HG03460 (cell line): ENCODE data around the gene VPS54.
"Not testable (repeated sequence)": the region's sequence is repeated elsewhere in the genome, so short reads cannot be mapped to it uniquely, and the experiment has no call there.

Experiments
- ATAC-seq: cut with Tn5 transposase; IDR thresholded peaks from one replicate; pipeline ENCODE4 v1.9.1; 2021; ENCODE audit not compliant: unreplicated experiment

The VPS54 gene

DNA sequence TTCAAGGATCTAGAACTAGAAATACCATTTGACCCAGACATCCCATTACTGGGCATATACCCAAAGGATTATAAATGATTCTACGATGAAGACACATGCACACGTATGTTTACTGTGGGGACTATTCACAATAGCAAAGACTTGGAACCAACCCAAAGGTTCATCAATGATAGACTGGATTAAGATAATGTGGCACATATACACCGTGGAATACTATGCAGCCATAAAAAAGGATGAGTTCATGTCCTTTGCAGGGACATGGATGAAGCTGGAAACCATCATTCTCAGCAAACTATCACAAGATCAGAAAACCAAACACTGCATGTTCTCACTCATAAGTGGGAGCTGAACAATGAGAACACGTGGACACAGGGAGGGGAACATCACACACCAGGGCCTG, 87.1 kb downstream of the VPS54 start:
- not testable (repeated sequence) for ATAC-seq

DNA sequence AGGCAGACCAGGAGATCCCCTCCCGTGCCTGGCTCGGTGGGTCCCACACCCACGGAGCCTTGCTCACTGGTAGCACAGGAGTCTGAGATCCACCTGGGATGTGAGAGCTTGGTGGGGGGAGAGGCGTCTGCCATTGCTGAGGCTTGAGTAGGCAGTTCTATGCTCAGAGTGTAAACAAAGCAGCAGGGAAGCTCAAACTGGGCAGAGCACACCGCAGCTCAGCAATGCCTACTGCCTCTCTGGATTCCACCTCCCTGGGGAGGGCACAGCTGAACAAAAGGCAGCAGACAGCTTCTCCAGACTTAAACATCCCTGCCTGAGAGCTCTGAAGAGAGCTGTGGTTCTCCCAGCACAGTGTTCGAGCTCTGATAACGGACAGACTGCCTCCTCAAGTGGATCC, 92.4 kb downstream of the VPS54 start:
- no peak for ATAC-seq

DNA sequence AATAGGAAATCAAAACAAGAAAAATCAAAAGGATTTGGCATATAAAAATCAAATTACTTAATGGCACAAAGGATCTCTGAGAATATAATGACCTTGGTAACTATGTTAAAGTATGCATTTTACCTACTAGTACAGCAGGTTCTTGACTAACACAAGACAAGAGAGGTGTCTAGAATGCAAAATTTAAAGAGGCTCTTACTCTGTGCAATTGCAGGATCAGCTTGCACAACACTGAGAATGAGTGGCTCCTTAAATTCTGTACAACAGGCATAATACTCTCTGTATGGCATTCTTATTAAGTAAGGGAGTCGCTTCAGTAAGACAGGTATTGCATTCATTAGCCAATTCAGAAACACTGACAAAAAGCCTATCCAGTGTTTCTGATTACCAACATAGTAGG, 104.9 kb downstream of the VPS54 start:
- no peak for ATAC-seq

DNA sequence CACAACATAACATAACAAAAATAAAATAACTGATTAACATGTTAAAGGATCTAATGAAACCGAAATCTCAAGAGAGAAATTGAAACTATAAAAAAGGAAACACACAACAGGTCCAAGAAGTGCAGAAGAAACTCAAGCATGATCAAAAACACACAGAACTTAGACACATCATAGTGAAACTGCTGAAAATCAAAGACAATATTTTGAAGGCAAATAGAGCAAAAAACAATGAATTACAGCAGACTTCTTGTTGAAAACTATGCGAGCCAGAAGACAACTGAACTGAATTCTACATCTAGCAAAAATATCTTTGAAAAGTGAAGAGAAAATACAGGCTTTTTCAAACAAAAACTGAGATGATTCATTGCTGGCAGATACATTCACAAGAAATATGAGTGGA, 116.2 kb downstream of the VPS54 start:
- ATAC-seq, result no peak

DNA sequence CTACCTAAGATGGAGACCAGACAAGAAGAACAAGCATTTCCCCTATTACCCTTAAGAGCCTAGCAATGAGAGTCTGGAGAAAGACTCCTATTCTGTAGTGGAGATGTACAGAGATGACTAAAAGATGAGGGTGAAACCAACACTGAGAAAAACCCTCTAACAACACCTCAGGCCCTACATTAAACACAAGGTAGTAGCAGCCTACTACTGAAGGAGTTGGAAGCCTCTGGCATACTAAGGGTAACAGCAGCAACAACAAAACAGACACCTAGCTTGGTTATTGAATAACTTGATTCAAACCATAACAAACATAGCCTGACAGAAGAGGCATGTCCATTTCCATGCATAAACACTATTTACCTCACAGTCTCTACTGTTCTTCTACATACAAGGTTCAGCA, 117.1 kb downstream of the VPS54 start:
- no peak for ATAC-seq

DNA sequence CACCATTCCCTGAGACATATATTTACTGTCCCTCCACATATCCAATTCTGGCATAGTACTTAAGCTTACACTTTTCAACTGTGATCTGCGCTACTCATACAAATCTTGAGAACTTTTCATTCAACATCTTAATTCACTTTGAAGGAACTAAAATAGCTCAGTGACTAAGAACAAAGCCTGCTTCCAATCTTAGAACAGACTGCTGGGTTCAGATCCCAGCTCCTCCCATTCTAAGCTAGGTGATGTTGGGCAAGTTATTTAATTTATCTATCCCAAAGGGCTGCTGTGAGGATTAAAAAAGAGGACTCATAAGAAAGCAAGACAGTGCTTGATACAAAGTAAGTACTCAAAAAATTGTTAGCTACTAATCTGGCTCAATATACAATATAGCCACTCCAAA, 119.6 kb downstream of the VPS54 start:
- no peak for ATAC-seq

DNA sequence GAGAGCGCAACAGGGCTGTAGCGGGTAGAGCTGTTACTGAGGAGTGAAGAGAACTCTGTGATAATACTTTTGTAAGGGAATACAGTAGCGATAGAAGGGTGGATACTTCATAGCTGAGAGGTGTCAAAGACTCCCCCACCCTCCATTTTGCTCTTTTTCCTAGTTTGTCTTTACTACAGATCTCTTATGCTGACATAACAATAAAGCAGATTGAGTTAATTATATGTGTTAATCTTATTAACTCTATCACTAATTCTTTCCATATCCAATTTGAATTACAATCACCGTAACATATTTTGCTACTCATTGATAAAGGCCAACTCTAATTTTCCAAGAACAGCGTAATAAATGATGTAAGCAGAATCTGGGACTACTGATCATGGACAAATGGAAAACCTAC, 120.4 kb downstream of the VPS54 start:
- ATAC-seq, result no peak

DNA sequence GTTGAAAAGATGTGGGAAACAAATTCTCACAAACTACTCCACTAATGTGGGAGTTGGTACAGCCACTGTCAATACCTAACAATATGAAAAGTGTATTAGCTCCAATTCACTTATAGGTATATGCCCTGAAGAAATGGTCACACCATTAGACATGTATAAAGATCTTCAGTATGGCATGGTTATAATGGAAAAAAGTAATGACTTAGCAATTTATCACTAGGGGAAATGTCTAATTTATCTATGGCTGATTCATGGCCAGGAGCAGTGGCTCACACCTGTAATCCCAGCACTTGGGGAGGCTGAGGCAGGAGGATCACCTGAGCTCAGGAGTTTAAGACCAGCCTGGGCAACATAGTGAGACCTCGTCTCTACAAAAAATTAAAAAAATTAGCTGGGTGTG, 125.1 kb downstream of the VPS54 start:
- ATAC-seq, result no peak

DNA sequence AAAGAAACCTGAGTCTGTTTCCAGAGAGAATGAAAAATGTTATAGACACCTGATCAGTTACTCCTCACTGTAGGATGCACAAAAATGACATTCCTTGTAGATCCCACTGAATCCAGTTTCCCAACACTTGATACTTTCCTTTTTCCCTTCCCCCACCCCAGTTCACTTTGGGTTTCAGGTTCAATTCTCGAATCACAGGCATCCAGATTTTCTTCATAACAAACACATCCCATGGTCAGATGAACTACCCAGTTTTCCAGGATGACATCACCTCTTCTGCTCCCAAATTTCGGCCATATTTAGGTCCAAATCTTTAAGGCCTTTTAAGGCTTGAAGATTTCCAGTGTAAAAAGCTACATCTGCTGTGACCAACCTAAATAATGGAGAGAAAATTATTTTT, 126.1 kb downstream of the VPS54 start:
- no peak for ATAC-seq

DNA sequence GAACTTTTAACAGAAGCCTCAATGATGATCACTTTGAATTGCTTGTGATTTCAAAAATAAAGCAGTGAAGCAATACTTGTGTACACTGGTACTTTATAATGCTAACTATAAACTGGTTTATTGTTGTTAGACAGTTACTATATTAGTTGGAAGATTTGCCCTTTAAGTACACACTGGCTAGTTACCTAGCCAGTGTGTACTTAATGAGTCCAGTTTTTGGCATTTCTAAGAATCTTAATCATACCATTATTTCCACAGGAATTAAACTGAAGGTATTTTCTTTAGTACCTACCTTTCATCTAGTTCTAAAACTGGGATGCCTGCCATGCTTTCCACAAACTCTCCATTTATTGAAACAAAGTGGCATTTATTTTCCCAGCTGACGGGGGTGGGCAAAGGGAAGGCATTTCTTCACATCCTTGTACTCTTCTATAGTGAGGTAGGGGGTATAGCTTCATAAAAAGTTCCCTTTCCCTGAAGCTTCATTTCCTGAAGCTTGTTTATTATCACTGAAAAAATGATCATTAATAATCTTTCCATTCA, 127.7 kb downstream of the VPS54 start:
- ATAC-seq, result no peak

DNA sequence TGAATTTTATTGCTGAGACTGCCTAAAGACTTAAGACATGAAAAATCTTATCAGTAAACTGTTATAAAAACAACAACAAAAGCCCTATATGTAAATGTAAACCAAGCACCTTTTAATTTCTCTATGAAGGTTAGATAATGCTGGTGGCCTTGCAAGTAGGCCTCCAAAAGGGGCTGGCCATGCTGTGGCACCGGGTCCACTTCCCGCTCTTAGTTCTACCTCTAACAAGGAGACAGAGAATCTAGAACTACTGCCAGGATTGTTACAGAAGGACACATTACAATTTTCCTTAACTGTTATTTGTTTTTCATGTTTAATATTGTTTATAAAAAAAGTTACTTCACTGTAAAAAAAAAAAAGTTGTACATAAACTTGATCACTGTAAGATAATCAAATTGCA, 128.6 kb downstream of the VPS54 start:
- no peak for ATAC-seq

DNA sequence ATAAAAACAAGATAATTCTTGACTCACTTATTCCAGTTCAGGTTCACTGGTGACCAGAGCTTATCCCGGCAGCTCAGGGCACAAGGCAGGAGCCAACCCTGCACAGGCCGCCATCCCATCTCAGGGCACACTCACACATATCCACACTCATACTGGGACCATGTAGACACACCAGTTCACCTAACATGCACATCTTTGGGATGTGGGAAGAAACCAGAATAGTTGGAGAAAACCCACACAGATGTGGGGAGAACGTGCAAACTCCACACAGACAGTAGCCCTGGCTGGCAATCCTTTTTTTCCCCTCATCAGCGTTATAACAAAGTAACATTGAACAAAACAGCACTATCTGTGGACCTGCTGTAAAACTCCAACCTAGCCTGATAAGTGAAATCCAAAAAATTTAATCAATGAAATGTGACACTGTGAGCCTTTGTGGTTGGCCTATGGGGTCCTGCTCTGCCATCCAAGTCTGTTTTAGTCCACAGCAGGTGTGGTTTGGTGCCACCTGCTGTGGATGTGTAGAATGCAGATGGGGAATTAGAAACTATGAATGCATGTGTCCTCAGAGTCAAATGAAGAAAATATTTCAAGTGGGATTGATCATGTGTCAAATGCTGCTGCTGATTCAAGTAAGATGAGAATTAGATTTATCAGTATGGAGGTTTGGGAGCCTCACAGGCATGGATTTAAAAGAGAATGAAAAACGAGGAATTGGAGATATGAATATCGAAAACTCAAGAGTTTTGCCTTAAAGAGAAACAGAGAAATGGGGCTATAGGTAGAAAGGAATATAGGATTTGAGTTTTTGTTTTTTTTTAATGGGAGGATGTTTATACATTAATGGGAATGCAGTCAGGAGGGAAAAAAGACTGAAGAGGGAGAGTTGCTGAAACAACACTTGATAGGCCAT, 130.5 kb downstream of the VPS54 start:
- no peak for ATAC-seq

DNA sequence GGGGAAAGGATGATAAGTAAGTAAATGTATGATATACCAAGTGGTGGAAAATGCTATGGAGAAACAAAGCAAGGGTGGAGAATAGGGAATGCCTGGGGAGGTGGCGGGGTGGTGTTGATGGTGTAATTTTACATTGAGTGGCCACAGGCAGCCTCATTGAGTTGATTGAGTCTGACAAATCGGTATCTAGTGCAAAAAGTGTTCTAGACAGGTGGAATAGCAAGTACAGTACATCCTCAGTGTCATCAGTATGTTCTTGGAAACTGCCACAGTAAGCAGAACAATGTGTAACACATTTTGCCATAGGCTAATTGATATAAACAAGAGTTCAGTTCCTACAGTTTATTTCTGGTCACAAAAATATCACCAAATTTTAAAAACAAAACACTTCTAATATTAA, 131.2 kb downstream of the VPS54 start:
- no peak for ATAC-seq

DNA sequence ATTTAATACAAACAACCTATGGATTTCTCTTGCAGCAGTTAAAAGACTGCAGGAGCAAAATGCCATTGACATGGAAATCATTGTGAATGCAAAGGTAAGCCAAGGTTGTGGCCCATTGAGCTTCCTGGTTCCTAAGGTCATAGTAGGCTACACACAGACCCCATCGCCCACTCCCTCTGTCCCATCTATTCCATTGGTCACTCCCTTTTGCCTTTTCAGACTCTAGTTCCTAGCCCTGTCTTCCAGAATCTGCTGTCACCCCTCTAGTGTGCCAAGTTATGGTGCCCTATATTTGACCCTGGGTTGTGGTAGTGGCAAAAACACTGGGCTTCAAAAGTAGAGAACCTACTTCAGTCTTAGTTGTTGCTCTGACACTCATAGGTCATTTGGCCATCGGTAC, 132.8 kb downstream of the VPS54 start:
- no peak for ATAC-seq

DNA sequence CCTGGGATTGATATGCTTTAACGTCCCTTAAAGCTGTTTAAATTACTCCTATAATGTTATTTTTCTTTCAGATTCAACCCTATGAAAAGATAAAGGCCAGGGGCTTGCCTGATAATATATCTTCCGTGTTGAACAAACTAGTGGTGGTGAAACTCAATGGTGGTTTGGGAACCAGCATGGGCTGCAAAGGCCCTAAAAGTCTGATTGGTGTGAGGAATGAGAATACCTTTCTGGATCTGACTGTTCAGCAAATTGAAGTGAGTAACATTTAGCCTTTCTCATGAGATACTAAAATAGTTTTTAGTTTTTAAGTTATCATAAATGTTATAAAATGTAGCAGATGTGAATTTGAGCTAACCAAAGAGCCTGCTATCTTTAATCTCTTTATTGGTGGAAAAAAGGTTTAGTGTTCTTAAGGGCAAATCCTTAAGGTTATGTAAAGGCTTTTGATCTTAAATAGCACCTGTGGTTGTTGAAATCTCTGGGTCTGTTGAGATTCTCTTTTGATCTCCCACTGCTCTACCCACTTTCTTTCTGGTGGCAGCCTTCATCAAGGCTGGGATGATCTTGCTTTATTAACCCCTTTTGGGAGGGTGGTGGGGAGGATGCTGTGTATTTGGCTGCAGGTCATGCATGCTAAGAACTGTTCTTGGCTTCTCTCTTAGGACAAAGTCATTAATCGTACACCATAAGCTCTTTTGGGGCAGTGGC, 136.7 kb downstream of the VPS54 start:
- ATAC-seq, result no peak

DNA sequence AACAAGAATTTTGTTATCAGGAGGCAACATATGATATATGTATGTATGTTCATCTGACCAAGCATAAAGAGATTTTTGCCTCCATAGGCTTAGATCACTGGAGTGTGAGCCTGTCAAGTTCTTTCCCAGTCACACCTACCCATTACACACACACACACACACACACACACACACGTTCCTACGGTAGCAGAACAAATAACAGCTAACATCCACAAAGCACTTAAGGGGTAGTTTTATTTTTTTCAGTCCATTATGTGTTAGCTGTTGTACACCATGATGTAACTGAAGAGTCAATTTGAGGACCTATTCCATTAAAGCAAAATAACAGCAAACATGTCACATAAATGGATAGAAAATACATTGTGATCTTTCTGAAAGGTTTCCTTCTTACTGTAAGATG, 138.0 kb downstream of the VPS54 start:
- no peak for ATAC-seq

DNA sequence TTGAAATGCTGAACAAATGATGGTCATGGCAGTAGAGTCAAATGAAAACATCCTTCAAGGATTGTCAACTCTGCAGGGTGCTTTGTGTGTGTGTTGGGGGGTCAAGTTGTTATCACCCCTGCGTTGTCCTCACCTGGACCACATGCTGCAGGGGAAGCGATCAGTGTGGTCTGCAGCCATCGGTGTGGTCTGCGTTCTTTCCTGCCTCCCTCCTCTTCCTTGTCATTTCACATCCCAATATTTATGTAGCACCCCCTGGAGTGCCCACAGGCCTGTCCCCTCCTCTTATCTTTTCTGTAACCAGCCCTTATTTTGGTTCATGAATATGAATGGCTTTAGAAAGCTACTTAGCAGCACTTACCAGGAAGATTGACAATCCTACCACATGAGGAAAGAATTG, 138.6 kb downstream of the VPS54 start:
- no peak for ATAC-seq

DNA sequence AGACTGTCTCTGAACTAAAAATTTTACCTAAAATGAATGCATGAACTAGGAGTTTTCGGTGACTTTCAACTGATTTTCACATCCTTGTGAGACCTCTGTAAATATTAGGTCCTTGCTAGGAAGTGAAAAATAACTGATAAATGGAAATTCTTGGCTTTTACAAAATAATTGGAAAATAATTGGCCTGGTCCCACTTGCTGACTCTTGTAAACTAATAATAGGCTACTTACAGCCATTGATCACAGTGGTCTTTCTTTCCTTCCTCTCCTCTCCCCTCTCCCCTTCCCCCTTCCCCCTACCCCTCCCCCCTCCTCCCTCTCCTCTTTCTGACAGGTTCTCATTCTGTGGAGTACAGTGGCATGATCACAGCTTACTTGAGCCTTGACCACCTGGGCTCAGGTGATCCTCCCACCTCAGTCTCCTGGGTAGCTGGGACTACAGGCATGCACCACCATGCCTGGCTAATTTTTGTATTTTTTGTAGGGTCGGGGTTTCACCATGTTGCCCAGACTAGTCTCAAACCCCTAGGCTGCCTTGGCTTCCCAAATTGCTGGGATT, 139.3 kb downstream of the VPS54 start:
- ATAC-seq, result no peak

DNA sequence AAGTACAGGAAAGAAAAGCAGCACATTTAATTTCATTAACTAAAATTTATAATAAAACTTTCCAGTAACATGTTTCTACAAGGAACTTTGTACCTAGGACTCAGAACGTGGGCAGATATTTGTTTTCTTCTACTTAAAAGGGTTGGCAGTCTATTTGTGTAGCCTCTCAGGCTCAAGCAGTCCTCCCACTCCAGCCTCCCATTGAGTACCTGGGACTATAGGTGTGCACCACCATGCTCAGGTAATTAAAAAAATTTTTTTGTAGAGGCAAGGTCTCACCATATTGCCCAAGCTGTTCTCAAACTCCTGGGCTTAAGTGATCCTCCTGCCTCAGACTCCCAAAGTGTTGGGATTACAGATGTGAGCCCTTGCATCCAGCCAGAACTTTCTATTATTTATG, 140.7 kb downstream of the VPS54 start:
- no peak for ATAC-seq

DNA sequence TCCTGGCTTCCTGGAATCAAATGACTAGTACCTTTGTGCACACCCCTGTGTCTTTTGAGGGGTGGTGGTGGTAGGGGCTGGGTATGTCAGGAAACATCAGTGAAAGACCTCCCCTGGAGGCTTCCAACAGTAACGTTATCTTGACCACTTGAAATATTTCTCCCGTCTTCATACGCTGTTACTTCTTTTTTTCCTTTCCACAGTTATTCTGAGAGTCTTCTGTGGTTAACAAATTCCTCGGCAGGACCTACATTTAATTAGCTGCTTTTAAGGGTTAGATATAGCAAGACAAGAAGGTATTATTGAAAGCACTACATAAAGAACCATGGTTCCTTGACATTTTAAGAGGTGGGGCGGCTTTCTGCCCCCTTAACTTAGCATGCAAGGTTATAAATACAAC, 142.9 kb downstream of the VPS54 start:
- no peak for ATAC-seq

DNA sequence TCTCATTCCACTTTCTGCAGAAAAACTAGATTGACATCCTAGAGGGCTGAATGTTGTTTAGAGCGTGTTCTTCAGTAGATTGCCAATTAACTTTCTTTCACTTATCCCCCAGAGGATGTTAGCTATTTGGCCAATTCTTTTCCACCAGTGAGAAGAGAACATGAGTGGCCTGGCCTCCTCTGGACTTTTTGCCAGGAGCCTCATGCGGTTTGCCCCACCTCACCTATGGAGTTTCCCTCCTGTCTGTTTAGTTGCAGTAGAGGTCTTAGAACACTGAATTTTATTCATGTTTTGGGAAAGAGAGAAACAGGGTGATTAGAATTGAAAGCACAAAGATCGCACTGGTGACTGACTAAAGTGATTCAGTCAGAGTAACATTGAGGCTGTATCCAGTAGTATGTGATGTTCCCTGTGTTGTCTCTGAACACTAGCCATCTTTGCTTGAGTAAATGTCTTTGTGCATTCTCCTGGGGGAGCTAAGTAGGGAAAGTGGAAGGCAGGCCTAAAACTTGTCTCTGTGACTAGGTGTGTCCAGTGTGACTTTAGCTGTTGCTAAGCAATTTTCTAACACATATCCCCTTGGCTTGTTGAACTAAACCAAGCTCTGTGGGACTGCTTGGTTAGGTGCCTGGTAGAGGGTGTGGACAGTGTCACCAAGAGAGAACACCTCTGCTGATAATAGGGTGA, 143.5 kb downstream of the VPS54 start:
- ATAC-seq, result no peak
